ENCODE data around the gene ADK.
A peak's percentile ranks its signal among the peaks of the same experiment; 100 is the strongest.

The ADK gene

GRCh38 chr10:74231375-74231774, 80.4 kb downstream of the ADK start:
- Histone ChIP-seq H3K27ac (peak overlapping the region; percentile 42), H3K36me3 (no peaks in the 10 kb centered on the region), H3K9me3 (no peaks in the 10 kb centered on the region), H3K4me3 (ENCODE audit: low read depth in 1 of 2, low read length in 1 of 2) (no peak overlapping the region), H3K4me1 (ENCODE audit: control insufficient read depth in 1 of 2, insufficient read depth in 1 of 2, low read depth in 1 of 2, low read length in 1 of 2) (peaks cover 14 to 22% of the 10 kb centered on the region in 2 experiments), H3K27me3 (no peaks in the 10 kb centered on the region)
- TF ChIP-seq CTCF (IDR thresholded peaks at IDR 0.05): no peak

- Histone ChIP-seq H3K9me3 (no peaks in the 10 kb centered on the region), H3K27ac (peak overlapping the region; percentile 40), H3K36me3 (no peaks in the 10 kb centered on the region), H3K4me1 (ENCODE audit: control insufficient read depth in 1 of 2, insufficient read depth in 1 of 2, low read depth in 1 of 2, low read length in 1 of 2) (peaks cover 6 to 9% of the 10 kb centered on the region in 2 experiments), H3K4me3 (ENCODE audit: low read depth in 1 of 2, low read length in 1 of 2) (no peak overlapping the region), H3K27me3 (no peaks in the 10 kb centered on the region)
- no peak for TF ChIP-seq CTCF (IDR thresholded peaks at IDR 0.05)
Measured at GRCh38 chr10:74233281-74233680, 82.3 kb downstream of the ADK start.

- peak; percentile 13 for TF ChIP-seq CTCF (IDR thresholded peaks at IDR 0.05)
Measured at GRCh38 chr10:74234569-74234968, 83.5 kb downstream of the ADK start.

GRCh38 chr10:74238031-74238431, 87.0 kb downstream of the ADK start:
- Histone ChIP-seq H3K27ac (peak overlapping the region; percentile 21), H3K4me1 (ENCODE audit: control insufficient read depth in 1 of 2, insufficient read depth in 1 of 2, low read depth in 1 of 2, low read length in 1 of 2) (no peaks in the 10 kb centered on the region), H3K9me3 (no peaks in the 10 kb centered on the region), H3K36me3 (peaks cover 5% of the 10 kb centered on the region), H3K4me3 (ENCODE audit: low read depth in 1 of 2, low read length in 1 of 2) (no peak overlapping the region), H3K27me3 (no peaks in the 10 kb centered on the region)
- no peak for TF ChIP-seq CTCF (IDR thresholded peaks at IDR 0.05)

More at GRCh38 chr10:74234569-74234968, 83.5 kb downstream of the ADK start:
- Histone ChIP-seq H3K36me3 (no peaks in the 10 kb centered on the region), H3K27me3 (no peaks in the 10 kb centered on the region), H3K9me3 (no peaks in the 10 kb centered on the region), H3K4me1 (ENCODE audit: control insufficient read depth in 1 of 2, insufficient read depth in 1 of 2, low read depth in 1 of 2, low read length in 1 of 2) (no peaks in the 10 kb centered on the region), H3K4me3 (ENCODE audit: low read depth in 1 of 2, low read length in 1 of 2) (no peak overlapping the region), H3K27ac (no peak overlapping the region)

- Histone ChIP-seq H3K4me1 (ENCODE audit: control insufficient read depth in 1 of 2, insufficient read depth in 1 of 2, low read depth in 1 of 2, low read length in 1 of 2) (no peaks in the 10 kb centered on the region), H3K4me3 (ENCODE audit: low read depth in 1 of 2, low read length in 1 of 2) (no peak overlapping the region), H3K27ac (peak overlapping the region; percentile 21), H3K9me3 (no peaks in the 10 kb centered on the region), H3K36me3 (peaks cover 7% of the 10 kb centered on the region), H3K27me3 (no peaks in the 10 kb centered on the region)
- TF ChIP-seq CTCF (IDR thresholded peaks at IDR 0.05): no peak
Measured at GRCh38 chr10:74238516-74238915, 87.5 kb downstream of the ADK start.

GRCh38 chr10:74243067-74243466, 92.0 kb downstream of the ADK start:
- no peak for TF ChIP-seq CTCF (IDR thresholded peaks at IDR 0.05)
- no peak overlapping the region for H3K4me3 ChIP-seq (ENCODE audit: low read depth in 1 of 2, low read length in 1 of 2)
- no peaks in the 10 kb centered on the region for H3K27me3 ChIP-seq
- no peaks in the 10 kb centered on the region for H3K9me3 ChIP-seq
- H3K27ac ChIP-seq: no peak overlapping the region
- H3K36me3 ChIP-seq: peaks cover 7% of the 10 kb centered on the region
- no peaks in the 10 kb centered on the region for H3K4me1 ChIP-seq (ENCODE audit: control insufficient read depth in 1 of 2, insufficient read depth in 1 of 2, low read depth in 1 of 2, low read length in 1 of 2)

Measured in neutrophil (primary cell).